Activated T-helper 17 cell treated with anti-CD3 and anti-CD28 coated beads, Interleukin-2, amount 50 U/mL, for 72 hours (primary cell): ENCODE data around the gene OR4D1. TPM values are rescaled to one million over a fixed set of nuclear protein-coding genes. Genes with fewer than 3 reads are reported as not detected.
"Not testable (repeated sequence)": the region's sequence is repeated elsewhere in the genome, so short reads cannot be mapped to it uniquely, and the experiment has no call there.

ENCODE experiments used
- ATAC-seq: fragments of 150-1000 bp; cut with Tn5 transposase; replicated peaks from 2 replicates; pipeline ENCODE4 v1.10.0; 2021; ENCODE audit warnings: mild to moderate bottlenecking, moderate library complexity
- H3K27ac Mint-ChIP-seq: one replicate; pipeline ENCODE4 v1.8.0; 2022; ENCODE audit warnings: mixed read lengths
- H3K27me3 Mint-ChIP-seq: one replicate; pipeline ENCODE4 v1.8.0; 2022; ENCODE audit warnings: mixed read lengths
- H3K36me3 Mint-ChIP-seq: one replicate; pipeline ENCODE4 v1.8.0; 2022; ENCODE audit warnings: low read depth, mild to moderate bottlenecking, mixed read lengths
- H3K4me1 Mint-ChIP-seq: one replicate; pipeline ENCODE4 v1.8.0; 2022; ENCODE audit warnings: mixed read lengths
- H3K4me3 Mint-ChIP-seq: one replicate; pipeline ENCODE4 v1.8.0; 2022; ENCODE audit warnings: mild to moderate bottlenecking, mixed read lengths
- H3K9me3 Mint-ChIP-seq: one replicate; pipeline ENCODE4 v1.8.0; 2022; ENCODE audit warnings: mixed read lengths
- total RNA-seq, 2 donors: library from RNA; stranded (reverse); gene quantifications; one replicate each; pipeline ENCODE4 v1.2.3, GENCODE V29; 2022

Gene OR4D1
- total RNA-seq, result under 1 TPM; 0.13 to 0.15 TPM

DNA sequence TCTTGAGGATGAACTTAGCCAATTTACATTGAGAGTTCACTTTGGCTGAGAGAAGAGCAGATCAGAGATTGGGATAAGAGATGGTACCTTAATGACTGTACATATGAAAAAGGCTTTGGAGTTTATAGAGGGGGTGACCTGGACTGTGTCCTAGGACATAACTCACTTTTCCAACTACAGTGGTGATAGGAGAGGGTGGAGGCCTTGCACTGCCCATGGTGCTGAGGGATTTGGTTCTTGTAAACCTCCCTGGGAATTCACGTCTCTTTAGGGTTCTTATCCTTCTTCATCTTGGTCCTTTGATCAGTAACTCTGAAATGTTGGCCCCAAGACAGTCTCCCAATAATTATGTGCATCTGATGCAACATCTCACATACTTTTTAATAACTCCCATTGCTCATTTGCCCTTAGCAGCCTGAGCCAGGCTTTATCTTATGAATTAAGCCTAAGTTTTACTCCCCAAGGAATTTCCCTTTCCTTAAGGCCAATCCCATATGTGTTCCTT lies at the start of gene OR4D1:
Gene OR4D1 (plus strand): TSS at position 455 of the 505 bp plus-strand sequence. CDS start 6,770 bp downstream, outside the sequence.
- H3K27ac Mint-ChIP-seq, result no peak within 1 kb of the TSS
- peaks cover 15% of the 10 kb centered on the region for H3K9me3 Mint-ChIP-seq
- no peak within 1 kb of the TSS for H3K4me3 Mint-ChIP-seq
- ATAC-seq, result no peak
- no peaks in the 10 kb centered on the region for H3K36me3 Mint-ChIP-seq
- no peaks in the 10 kb centered on the region for H3K27me3 Mint-ChIP-seq
- peaks cover 12% of the 10 kb centered on the region for H3K4me1 Mint-ChIP-seq

DNA sequence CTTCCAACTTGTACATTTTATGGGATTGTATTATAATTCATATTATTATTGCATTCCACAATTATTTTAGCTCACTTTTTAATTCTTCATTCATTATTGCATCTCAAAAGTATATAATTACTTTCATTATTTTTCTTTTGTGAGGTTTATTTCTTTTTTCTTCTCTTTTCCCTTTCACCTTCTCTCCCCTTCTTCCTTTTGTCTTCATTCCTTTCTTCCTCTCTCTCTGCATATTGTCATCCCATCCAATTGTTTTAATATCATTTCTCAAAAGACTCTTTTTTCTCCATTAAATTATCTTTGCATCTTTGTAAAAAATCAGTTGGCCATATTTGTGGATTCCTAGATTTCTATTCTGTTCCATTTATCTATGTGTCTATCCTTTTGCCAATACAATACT lies 47.7 kb upstream of the OR4D1 start:
- no peaks in the 10 kb centered on the region for H3K36me3 Mint-ChIP-seq
- H3K4me3 Mint-ChIP-seq, result no peak overlapping the region
- no peaks in the 10 kb centered on the region for H3K9me3 Mint-ChIP-seq
- no peak overlapping the region for H3K27ac Mint-ChIP-seq
- no peaks in the 10 kb centered on the region for H3K27me3 Mint-ChIP-seq
- H3K4me1 Mint-ChIP-seq, result no peaks in the 10 kb centered on the region
- no peak for ATAC-seq

DNA sequence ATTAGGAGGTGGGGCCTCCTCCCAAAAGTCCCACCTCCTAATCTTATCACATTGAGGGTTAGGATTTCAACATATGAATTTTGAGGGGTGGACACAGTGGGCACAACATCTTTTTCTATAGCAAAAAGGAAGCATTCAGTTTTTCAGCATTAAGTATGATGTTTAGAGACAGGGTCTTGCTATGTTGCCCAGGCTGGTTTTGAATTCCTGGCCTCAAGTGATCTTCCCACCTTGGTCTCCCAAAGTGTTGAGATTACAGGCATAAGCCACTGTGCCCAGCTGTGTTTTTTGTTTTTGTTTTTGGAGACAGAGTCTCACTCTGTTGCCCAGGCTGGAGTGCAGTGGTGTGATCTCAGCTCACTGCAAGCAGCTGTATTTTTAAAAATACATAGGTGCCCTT lies 46.3 kb upstream of the OR4D1 start:
- H3K27ac Mint-ChIP-seq, H3K4me3 Mint-ChIP-seq, H3K36me3 Mint-ChIP-seq, ATAC-seq, H3K9me3 Mint-ChIP-seq, H3K27me3 Mint-ChIP-seq, H3K4me1 Mint-ChIP-seq: not testable (repeated sequence)

DNA sequence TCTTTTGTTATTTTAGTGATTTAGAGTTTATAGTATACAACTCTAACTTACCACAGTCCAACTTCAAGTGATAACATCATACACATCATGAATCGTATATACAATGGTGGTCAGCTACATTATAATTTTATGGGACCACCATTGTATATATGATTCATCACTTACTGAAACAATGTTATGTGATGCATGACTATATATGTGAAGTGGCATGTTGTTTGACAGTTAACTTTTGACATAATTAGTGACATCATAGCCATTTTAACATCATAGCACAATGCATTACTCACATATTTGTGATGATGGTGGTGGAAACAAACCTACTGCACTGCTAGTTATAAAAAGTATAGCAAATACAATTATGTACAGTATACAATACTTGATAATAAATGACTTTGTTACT lies 43.1 kb upstream of the OR4D1 start:
- Mint-ChIP-seq H3K4me3 (no peak overlapping the region), H3K9me3 (no peaks in the 10 kb centered on the region), H3K4me1 (no peaks in the 10 kb centered on the region), H3K36me3 (no peaks in the 10 kb centered on the region), H3K27me3 (no peaks in the 10 kb centered on the region), H3K27ac (no peak overlapping the region)
- ATAC-seq, result no peak

DNA sequence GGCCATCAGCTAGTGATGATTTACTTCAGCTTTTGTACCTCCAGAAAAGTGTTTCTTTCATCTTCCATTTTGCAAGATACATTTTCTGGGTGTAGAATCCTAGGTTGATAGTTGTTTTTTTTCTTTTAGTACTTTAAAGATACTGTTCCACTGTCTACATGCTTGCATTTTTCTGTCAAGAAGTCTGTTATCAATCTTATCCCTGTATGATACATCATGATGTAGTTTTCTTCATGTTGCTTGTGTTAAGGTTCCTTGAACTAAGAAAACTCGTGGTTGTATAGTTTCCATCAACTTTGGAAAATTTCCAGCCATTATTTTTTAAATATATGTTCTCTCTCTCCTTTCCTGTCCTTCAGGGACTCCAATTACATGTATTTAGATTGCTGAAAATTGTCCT lies 40.9 kb upstream of the OR4D1 start:
- Mint-ChIP-seq H3K4me1 (no peaks in the 10 kb centered on the region), H3K27ac (no peak overlapping the region), H3K9me3 (no peaks in the 10 kb centered on the region), H3K27me3 (no peaks in the 10 kb centered on the region), H3K36me3 (no peaks in the 10 kb centered on the region), H3K4me3 (no peak overlapping the region)
- no peak for ATAC-seq

DNA sequence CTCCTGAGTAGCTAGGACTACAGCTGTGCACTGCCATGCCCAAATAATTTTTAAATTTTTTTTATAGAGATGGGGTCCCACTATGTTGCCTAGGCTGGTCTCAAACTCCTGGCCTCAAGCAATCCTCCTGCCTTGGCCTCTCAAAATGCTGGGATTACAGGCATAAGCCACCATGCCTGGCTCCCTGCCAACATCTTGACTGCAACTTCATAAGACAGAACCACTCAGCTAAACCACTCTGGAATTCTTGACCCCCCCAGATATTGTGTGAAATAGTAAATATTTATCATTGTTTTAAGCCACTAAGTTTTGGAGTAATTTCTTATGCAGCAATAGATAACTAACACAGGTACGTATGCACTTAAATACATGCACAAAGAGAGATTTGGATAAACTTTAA lies 39.0 kb upstream of the OR4D1 start:
- ATAC-seq, result no peak
- Mint-ChIP-seq H3K4me1 (no peaks in the 10 kb centered on the region), H3K36me3 (no peaks in the 10 kb centered on the region), H3K4me3 (no peak overlapping the region), H3K9me3 (no peaks in the 10 kb centered on the region), H3K27ac (no peak overlapping the region), H3K27me3 (no peaks in the 10 kb centered on the region)

DNA sequence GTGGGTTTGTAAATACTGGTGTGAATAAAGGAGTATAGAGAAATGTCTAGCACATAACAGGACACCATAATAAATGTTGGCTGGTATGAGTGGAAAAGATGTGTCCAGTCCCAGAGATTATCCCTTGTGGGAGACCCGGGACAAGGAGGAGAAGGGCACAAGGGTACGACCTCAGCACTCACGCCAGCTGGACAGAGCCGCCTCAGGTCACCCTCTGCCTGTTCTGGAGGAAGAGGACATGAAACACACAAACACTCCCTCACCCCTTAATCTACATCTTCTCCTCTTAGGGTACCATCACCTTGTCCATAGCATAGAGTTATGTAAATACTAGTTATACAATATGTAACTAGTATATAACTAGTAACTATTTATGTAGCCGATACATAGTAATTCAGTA lies 38.2 kb upstream of the OR4D1 start:
- H3K27ac Mint-ChIP-seq, result no peak overlapping the region
- H3K9me3 Mint-ChIP-seq, result no peaks in the 10 kb centered on the region
- no peak for ATAC-seq
- H3K4me1 Mint-ChIP-seq, result no peaks in the 10 kb centered on the region
- no peak overlapping the region for H3K4me3 Mint-ChIP-seq
- no peaks in the 10 kb centered on the region for H3K27me3 Mint-ChIP-seq
- H3K36me3 Mint-ChIP-seq, result no peaks in the 10 kb centered on the region

DNA sequence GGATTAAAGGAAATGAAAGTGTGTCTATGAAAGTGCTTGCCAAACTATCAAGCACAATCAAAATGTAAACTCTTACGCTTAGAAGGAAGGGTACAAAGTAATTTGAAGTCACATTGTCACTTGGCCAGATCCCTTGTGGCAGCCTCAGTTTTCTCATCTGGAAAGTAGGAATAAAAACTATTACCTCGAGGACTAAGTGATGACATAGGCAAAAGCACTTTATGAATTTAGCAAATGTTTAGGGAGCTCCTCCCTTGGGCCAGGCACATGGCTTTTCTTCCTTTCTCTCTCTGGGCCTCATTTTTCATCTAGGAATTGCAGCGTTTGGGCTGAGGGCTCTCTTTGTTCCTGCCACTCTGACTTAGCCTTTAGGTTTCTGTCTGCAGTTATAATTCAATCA lies 36.5 kb upstream of the OR4D1 start:
- Mint-ChIP-seq H3K27ac (no peak overlapping the region), H3K36me3 (no peaks in the 10 kb centered on the region), H3K4me1 (no peaks in the 10 kb centered on the region), H3K27me3 (no peaks in the 10 kb centered on the region), H3K4me3 (no peak overlapping the region), H3K9me3 (no peaks in the 10 kb centered on the region)
- no peak for ATAC-seq

DNA sequence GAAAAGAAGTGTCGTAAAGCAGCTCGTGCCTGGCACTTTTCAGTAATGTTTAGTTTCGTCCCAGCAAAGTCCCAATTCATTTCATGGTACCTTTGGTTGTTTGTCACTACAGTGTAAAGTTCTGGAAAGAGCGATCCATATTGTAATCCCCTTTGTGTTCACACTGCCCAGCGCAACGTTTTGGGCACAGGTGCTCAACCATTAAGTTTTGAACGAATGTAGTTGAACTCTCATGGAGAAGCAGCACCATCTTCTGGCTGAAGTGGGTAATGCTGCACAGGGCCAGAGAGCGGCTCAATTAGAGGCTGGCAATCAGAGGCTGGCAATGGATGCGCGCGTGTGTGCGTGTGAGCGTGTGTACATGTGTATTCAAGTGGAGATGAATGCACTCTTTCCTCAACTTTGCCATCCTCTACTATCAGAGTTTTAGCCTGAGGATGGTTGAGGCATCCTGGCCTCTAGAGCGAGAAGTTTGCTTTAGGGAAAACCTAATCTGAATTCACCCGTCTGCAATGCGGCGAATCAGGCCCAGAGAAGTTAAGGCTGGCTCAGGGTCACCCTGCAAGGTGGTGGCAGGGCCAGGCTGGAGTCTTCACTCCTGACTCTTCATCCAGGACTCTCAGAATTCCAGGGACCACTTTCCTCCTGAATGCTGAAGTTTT lies 35.1 kb upstream of the OR4D1 start:
- Mint-ChIP-seq H3K4me1 (no peaks in the 10 kb centered on the region), H3K9me3 (no peaks in the 10 kb centered on the region), H3K27me3 (peaks cover 4% of the 10 kb centered on the region)

DNA sequence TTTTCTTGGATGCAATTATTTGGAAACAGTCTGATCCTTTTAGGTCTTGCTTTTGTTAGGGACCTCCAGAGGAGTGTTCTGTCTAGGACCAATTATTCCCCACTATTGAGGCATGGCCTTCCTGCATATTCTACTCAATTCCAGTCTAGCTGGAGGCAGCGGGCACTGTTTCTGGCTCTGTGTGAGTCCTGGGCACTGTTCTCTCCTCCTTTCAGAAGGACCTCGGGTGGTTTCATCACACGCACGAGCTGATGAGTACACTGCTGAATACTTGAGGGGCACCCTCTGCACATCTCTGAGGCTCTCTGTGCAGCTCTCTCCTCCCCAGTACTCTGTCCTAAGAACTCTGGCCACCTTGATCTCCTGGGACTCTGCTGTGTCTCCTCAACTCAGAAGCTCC lies 34.2 kb upstream of the OR4D1 start:
- Mint-ChIP-seq H3K27me3 (peaks cover 6% of the 10 kb centered on the region), H3K4me3 (no peak overlapping the region), H3K36me3 (no peaks in the 10 kb centered on the region), H3K9me3 (no peaks in the 10 kb centered on the region), H3K4me1 (no peaks in the 10 kb centered on the region), H3K27ac (no peak overlapping the region)
- ATAC-seq, result no peak

More for the DNA sequence above, 35.1 kb upstream of the OR4D1 start:
- no peak overlapping the region for H3K4me3 Mint-ChIP-seq
- peak; percentile 84 for ATAC-seq
- no peak overlapping the region for H3K27ac Mint-ChIP-seq
- no peaks in the 10 kb centered on the region for H3K36me3 Mint-ChIP-seq

DNA sequence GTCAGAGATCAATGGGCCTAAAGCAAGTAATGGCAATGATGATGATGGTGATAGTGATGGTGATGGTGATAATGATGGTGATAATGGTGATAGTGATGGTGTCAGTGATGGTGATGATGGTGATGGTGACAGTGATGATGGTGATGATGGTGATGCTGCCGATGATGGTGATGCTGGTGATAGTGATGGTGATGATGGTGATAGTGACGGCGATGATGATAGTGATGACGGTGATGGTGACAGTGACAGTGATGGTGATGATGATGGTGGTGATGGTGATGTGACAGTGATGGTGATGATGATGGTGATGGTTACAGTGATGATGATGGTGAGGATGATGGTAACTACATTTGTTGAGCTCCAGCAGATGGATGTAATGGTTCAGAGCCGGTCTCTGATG lies 30.8 kb upstream of the OR4D1 start:
- Mint-ChIP-seq H3K27me3 (peaks cover 12% of the 10 kb centered on the region), H3K27ac (no peak overlapping the region), H3K36me3 (no peaks in the 10 kb centered on the region), H3K4me3 (no peak overlapping the region), H3K4me1 (no peaks in the 10 kb centered on the region), H3K9me3 (no peaks in the 10 kb centered on the region)
- no peak for ATAC-seq

DNA sequence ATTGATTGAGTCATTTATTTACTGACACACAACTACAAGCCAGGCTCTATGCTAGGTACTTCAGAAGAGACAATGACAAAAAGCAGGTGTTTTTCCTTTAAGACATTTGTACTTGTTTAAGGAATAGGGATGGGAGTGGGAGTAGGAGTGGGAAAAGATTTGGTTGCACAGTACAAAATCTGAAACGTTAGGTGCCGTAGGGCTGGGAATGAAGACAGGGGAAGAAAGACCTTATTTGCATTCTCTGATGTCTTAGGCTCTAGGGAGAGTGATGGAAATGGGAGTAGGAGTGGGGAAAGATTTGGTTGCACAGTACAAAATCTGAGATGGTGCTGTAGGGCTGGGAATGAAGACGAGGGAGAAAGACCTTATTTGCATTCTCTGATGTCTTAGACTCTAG lies 28.7 kb upstream of the OR4D1 start:
- no peaks in the 10 kb centered on the region for H3K9me3 Mint-ChIP-seq
- no peak overlapping the region for H3K4me3 Mint-ChIP-seq
- H3K27ac Mint-ChIP-seq, result no peak overlapping the region
- H3K27me3 Mint-ChIP-seq, result peaks cover 12% of the 10 kb centered on the region
- no peaks in the 10 kb centered on the region for H3K4me1 Mint-ChIP-seq
- H3K36me3 Mint-ChIP-seq, result no peaks in the 10 kb centered on the region
- ATAC-seq, result no peak

DNA sequence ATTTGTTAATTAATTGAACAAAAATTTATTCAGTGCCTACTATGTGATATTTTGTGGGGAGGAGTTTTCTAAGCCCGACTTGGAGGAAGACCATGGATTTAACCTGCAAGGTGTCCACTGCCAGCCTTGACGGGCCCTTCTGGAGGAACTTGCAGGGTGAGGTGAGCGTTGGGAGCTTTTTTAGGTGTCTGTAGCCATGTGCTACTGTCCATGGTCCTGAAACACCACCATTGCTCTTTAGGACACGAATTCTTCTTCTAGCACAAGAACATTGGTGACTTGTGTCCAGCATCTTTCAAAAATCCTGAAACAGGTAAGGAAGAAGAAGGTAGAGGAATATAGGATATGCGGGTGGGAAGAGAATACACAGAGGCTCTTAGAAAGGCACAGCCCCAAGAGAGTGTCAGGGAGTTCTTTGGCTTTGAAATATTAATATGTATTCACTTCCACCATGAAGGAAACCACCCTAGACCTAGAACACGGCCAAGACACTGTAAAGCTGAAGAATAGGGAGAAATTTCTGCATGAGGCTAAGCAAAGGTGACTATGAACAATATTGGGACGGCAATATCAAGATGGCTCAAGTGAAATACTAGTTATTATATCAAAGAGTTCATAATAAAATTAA lies 27.9 kb upstream of the OR4D1 start:
- peaks cover 12% of the 10 kb centered on the region for H3K27me3 Mint-ChIP-seq
- no peak overlapping the region for H3K4me3 Mint-ChIP-seq
- ATAC-seq, result no peak
- H3K4me1 Mint-ChIP-seq, result no peaks in the 10 kb centered on the region
- H3K27ac Mint-ChIP-seq, result no peak overlapping the region
- no peaks in the 10 kb centered on the region for H3K9me3 Mint-ChIP-seq
- H3K36me3 Mint-ChIP-seq, result no peaks in the 10 kb centered on the region

DNA sequence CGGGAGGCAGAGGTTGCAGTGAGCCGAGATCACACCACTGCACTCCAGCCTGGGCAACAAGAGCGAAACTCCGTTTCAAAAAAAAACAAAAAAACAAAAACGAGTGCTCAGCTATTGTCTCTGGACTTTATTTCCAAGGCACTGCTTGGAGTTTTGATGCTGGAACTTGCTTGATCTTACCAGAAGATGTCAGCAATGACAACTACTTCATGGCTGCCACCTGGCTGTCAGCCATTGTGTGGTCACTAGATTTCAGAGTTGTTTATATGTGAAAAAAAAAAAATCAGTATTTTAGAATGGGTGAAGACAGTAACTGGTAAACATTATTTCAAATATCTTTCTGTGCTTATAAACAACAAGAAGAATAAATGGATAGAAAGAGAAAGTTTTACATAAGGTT lies 26.3 kb upstream of the OR4D1 start:
- peak; percentile 43 for ATAC-seq
- Mint-ChIP-seq H3K4me1 (no peaks in the 10 kb centered on the region), H3K27ac (no peak overlapping the region), H3K36me3 (no peaks in the 10 kb centered on the region), H3K4me3 (no peak overlapping the region), H3K27me3 (peaks cover 12% of the 10 kb centered on the region), H3K9me3 (no peaks in the 10 kb centered on the region)

DNA sequence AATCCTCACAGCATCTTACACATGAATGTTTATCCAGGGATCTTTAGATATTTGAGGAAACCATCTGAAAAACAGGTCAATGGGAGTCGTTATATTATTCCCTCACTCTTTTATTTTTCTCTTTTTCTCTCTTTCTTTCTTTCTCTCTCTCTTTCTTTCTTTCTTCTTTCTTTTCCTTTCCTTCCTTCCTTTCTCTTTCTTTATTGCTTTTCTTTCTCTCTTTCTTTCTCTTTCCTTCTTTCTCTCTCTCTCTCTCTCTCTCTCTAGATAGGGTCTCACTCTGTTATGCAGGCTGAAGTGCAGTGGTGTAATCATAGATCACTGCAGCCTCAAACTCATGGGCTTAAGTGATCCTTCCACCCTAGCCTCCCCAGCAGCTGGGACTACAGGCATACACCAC lies 20.3 kb upstream of the OR4D1 start:
- no peaks in the 10 kb centered on the region for H3K9me3 Mint-ChIP-seq
- H3K36me3 Mint-ChIP-seq, result no peaks in the 10 kb centered on the region
- no peaks in the 10 kb centered on the region for H3K27me3 Mint-ChIP-seq
- no peaks in the 10 kb centered on the region for H3K4me1 Mint-ChIP-seq
- ATAC-seq, result no peak
- no peak overlapping the region for H3K27ac Mint-ChIP-seq
- H3K4me3 Mint-ChIP-seq, result no peak overlapping the region
